B cell (primary cell): Measurements from ENCODE around the gene CTSA.

Source experiments
- EZH2 ChIP-seq: IDR thresholded peaks from 2 replicates; pipeline ENCODE4 v1.6.1; 2012; ENCODE audit warnings: borderline replicate concordance, low read depth, mild to moderate bottlenecking, moderate library complexity, low read length; ENCODE audit not compliant: insufficient read depth, poor library complexity, severe bottlenecking
- TF ChIP-seq, protein P1 (sequence below): fragments of 200-600 bp; IDR thresholded peaks from one replicate; pipeline ENCODE4 v1.8.0; 2022; ENCODE audit warnings: antibody characterized with exemption, mild to moderate bottlenecking

DNA sequence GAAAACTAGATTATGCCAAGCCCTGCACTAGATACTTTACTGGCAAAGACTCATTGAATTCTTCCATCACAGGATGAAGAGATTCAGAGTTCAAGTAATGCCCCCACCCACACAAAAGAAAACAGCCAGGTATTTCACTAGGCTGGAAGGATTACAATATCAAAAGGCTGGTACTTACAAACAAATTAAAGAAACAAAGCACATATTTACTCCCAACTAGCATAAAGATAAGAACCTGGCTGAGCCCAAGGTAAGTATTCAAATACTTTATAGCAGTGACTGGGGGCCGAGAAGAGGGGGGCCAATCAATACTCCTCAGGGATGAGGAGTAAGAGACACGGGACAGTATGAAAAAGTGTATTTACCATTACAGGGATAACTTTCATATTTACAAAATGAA is 37.7 kb upstream of the CTSA start:
- TF ChIP-seq, protein P1, sequence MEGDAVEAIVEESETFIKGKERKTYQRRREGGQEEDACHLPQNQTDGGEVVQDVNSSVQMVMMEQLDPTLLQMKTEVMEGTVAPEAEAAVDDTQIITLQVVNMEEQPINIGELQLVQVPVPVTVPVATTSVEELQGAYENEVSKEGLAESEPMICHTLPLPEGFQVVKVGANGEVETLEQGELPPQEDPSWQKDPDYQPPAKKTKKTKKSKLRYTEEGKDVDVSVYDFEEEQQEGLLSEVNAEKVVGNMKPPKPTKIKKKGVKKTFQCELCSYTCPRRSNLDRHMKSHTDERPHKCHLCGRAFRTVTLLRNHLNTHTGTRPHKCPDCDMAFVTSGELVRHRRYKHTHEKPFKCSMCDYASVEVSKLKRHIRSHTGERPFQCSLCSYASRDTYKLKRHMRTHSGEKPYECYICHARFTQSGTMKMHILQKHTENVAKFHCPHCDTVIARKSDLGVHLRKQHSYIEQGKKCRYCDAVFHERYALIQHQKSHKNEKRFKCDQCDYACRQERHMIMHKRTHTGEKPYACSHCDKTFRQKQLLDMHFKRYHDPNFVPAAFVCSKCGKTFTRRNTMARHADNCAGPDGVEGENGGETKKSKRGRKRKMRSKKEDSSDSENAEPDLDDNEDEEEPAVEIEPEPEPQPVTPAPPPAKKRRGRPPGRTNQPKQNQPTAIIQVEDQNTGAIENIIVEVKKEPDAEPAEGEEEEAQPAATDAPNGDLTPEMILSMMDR = no peak
- no peak for TF ChIP-seq EZH2
